Measurements from ENCODE around the gene PRPF31. TPM values are rescaled to one million over a fixed set of nuclear protein-coding genes. Genes with fewer than 3 reads are reported as not detected.

Gene PRPF31
- total RNA-seq, 2 donors from 2014 or later = 26.1 to 46.2 TPM

DNA sequence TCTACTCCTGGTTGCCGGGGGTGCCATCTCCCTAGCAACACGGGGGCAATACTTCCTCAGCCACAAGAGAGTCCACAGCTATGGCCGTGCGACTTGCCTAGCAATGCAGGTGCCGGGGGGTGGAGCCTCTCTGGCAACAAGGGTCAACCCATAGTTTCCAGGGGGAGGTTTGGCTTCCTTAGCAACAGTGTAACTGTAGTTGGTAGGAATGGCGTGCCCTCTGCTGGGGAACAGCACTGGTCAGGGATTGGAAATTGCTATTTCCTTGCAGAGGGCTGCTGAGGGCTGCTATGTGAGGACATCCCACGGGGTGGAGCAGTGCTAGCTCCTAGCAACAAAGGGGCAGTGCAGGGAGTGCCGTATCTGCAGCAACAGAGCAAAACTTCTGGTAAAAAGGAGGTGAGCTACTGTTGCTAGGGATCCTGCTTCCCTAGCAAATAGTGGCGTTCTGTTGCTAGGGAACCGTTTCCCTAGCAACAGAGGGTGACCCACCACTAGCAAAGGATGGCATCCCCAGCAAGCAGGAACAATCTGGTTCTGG, 64.4 kb downstream of the PRPF31 start:
- H3K9me3 ChIP-seq = no peaks in the 10 kb centered on the region
- no peak overlapping the region for H3K4me3 ChIP-seq
- no peak overlapping the region for H3K27ac ChIP-seq
- DNase-seq (ENCODE audit: low spot score) = no peak
- no peaks in the 10 kb centered on the region for H3K4me1 ChIP-seq
- H3K27me3 ChIP-seq = no peaks in the 10 kb centered on the region
- TF ChIP-seq, protein P1, sequence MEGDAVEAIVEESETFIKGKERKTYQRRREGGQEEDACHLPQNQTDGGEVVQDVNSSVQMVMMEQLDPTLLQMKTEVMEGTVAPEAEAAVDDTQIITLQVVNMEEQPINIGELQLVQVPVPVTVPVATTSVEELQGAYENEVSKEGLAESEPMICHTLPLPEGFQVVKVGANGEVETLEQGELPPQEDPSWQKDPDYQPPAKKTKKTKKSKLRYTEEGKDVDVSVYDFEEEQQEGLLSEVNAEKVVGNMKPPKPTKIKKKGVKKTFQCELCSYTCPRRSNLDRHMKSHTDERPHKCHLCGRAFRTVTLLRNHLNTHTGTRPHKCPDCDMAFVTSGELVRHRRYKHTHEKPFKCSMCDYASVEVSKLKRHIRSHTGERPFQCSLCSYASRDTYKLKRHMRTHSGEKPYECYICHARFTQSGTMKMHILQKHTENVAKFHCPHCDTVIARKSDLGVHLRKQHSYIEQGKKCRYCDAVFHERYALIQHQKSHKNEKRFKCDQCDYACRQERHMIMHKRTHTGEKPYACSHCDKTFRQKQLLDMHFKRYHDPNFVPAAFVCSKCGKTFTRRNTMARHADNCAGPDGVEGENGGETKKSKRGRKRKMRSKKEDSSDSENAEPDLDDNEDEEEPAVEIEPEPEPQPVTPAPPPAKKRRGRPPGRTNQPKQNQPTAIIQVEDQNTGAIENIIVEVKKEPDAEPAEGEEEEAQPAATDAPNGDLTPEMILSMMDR (IDR thresholded peaks at IDR 0.05) = peak in 1 of 2 donors; percentile 14
- H3K36me3 ChIP-seq = no peaks in the 10 kb centered on the region

- Histone ChIP-seq H3K4me3 (no peak overlapping the region), H3K27ac (no peak overlapping the region), H3K27me3 (no peaks in the 10 kb centered on the region), H3K4me1 (no peaks in the 10 kb centered on the region), H3K36me3 (no peaks in the 10 kb centered on the region), H3K9me3 (no peaks in the 10 kb centered on the region)
- DNase-seq (ENCODE audit: low spot score) = no peak
- TF ChIP-seq, protein P1 (IDR thresholded peaks at IDR 0.05) = no peak
Measured at GRCh38 chr19:54180691-54181091, 65.1 kb downstream of the PRPF31 start.

Other genes with a start within 250 kb of the PRPF31 start
- gene MYADM, start 247.9 kb upstream of the PRPF31 start, total RNA-seq = 100 to 1,000 TPM; 117 to 150 TPM
- not detected for gene PRKCG, start 233.6 kb upstream of the PRPF31 start, total RNA-seq
- gene CACNG7, start 206.5 kb upstream of the PRPF31 start, total RNA-seq = not detected
- gene CACNG8, start 152.8 kb upstream of the PRPF31 start, total RNA-seq = under 1 TPM; 0.04 to 0.24 TPM
- gene CACNG6, start 124.1 kb upstream of the PRPF31 start, total RNA-seq = under 1 TPM in 1 of 2 donors, not detected in 1; 0.31 TPM
- not detected for gene VSTM1, start 51.9 kb upstream of the PRPF31 start, total RNA-seq
- gene TARM1, start 34.4 kb upstream of the PRPF31 start, total RNA-seq = not detected
- 1 to 10 TPM in 1 of 2 donors, not detected in 1; 2.4 TPM for gene OSCAR, start 15.0 kb upstream of the PRPF31 start, total RNA-seq
- 100 to 1,000 TPM in 1 of 2 donors, 10 to 100 TPM in 1; 51.3 to 108 TPM for gene NDUFA3, start 12.9 kb upstream of the PRPF31 start, total RNA-seq
- gene TFPT, start 97 bp upstream of the PRPF31 start, total RNA-seq = 10 to 100 TPM; 10.2 to 19.6 TPM
- gene CNOT3, start 22.0 kb downstream of the PRPF31 start, total RNA-seq = 10 to 100 TPM; 12.0 to 16.9 TPM
- gene LENG1, start 44.0 kb downstream of the PRPF31 start, total RNA-seq = 10 to 100 TPM in 1 of 2 donors, 1 to 10 TPM in 1; 6.3 to 10.0 TPM
- 1 to 10 TPM; 1.7 to 2.8 TPM for gene TMC4, start 57.4 kb downstream of the PRPF31 start, total RNA-seq
- 10 to 100 TPM; 27.0 to 37.0 TPM for gene MBOAT7, start 73.8 kb downstream of the PRPF31 start, total RNA-seq
- gene TSEN34, start 75.6 kb downstream of the PRPF31 start, total RNA-seq = 10 to 100 TPM; 36.7 to 37.0 TPM
- gene RPS9, start 85.1 kb downstream of the PRPF31 start, total RNA-seq = 1,000 to 10,000 TPM; 1,068 to 1,279 TPM
- 1 to 10 TPM; 2.0 to 8.8 TPM for gene LILRB3, start 107.3 kb downstream of the PRPF31 start, total RNA-seq
- gene LILRA6, start 127.0 kb downstream of the PRPF31 start, total RNA-seq = 1 to 10 TPM in 1 of 2 donors, not detected in 1; 1.7 TPM
- 10 to 100 TPM in 1 of 2 donors, 1 to 10 TPM in 1; 2.6 to 12.0 TPM for gene LILRB5, start 141.5 kb downstream of the PRPF31 start, total RNA-seq
- gene LILRB2, start 165.4 kb downstream of the PRPF31 start, total RNA-seq = 1 to 10 TPM; 1.1 to 3.4 TPM
- 1 to 10 TPM in 1 of 2 donors, under 1 TPM in 1; 0.93 to 3.6 TPM for gene LILRA5, start 197.4 kb downstream of the PRPF31 start, total RNA-seq
- not detected for gene LILRA4, start 223.4 kb downstream of the PRPF31 start, total RNA-seq
- 1 to 10 TPM; 4.2 to 7.8 TPM for gene LAIR1, start 249.2 kb downstream of the PRPF31 start, total RNA-seq